CD14-positive monocyte (primary cell): ENCODE results near the gene IL3. TPM values are rescaled to one million over a fixed set of nuclear protein-coding genes. Genes with fewer than 3 reads are reported as not detected.

Experiments
- DNase-seq, 3 donors: peaks; one replicate each; pipeline ENCODE4 v3.0.0-alpha.2; 2011 to 2022
- H2AFZ ChIP-seq: 2 replicates; pipeline ENCODE4 v1.6.0; 2012; ENCODE audit warnings: mild to moderate bottlenecking, low read depth, low read length, inconsistent platforms; ENCODE audit not compliant: insufficient read depth, poor library complexity, severe bottlenecking
- H3K27ac ChIP-seq, 2 donors: 1 replicate in 1 of 2; 2 replicates in 1 of 2; pipeline ENCODE4 v1.5.1; 2012 to 2013; ENCODE audit warnings: low read length in 2 of 2, control low read depth in 1 of 2, inconsistent platforms in 1 of 2, low read depth in 1 of 2, mild to moderate bottlenecking in 1 of 2
- H3K27me3 ChIP-seq, 2 donors: one replicate each; pipeline versions ENCODE4 v1.6.0 to v1.6.1; 2011 to 2013; ENCODE audit warnings: low read length in 2 of 2; ENCODE audit not compliant: control insufficient read depth in 2 of 2, insufficient read depth in 2 of 2
- H3K36me3 ChIP-seq, 2 donors: replicated peaks in 1 of 2; 1 replicate in 1 of 2; 2 replicates in 1 of 2; pipeline versions ENCODE4 v1.5.1 to v1.6.1; 2012 to 2013; ENCODE audit warnings: low read length in 2 of 2, control low read depth in 1 of 2, inconsistent platforms in 1 of 2, mild to moderate bottlenecking in 1 of 2; ENCODE audit not compliant: insufficient read depth in 2 of 2, control insufficient read depth in 1 of 2
- H3K4me1 ChIP-seq, 2 donors: 1 replicate in 1 of 2; 2 replicates in 1 of 2; pipeline versions ENCODE4 v1.5.1 to v1.6.1; 2012 to 2013; ENCODE audit warnings: low read length in 2 of 2, control low read depth in 1 of 2, inconsistent platforms in 1 of 2, mild to moderate bottlenecking in 1 of 2, moderate library complexity in 1 of 2; ENCODE audit not compliant: insufficient read depth in 2 of 2, control insufficient read depth in 1 of 2
- H3K4me2 ChIP-seq: replicated peaks from 2 replicates; pipeline ENCODE3; 2012; ENCODE audit warnings: low read length, moderate library complexity, mild to moderate bottlenecking; ENCODE audit not compliant: poor library complexity, severe bottlenecking; ENCODE audit errors: extremely low read depth
- H3K4me3 ChIP-seq, 3 experiments: fragments of 200-600 bp in 1 of 3; sonication (generic) in 1 of 3; replicated peaks in 1 of 3; 1 replicate in 2 of 3; 2 replicates in 1 of 3; pipeline ENCODE4 v1.5.1; 2011 to 2013; ENCODE audit warnings: low read length in 3 of 3, mild to moderate bottlenecking in 3 of 3, control low read depth in 2 of 3, low read depth in 2 of 3, inconsistent platforms in 1 of 3, moderate library complexity in 1 of 3
- H3K79me2 ChIP-seq: 2 replicates; pipeline ENCODE4 v1.6.0; 2012; ENCODE audit warnings: mild to moderate bottlenecking, control low read depth, inconsistent platforms, low read length, moderate library complexity; ENCODE audit not compliant: insufficient read depth
- H3K9ac ChIP-seq: 2 replicates; pipeline ENCODE4 v1.6.0; 2017; ENCODE audit warnings: low read length, mild to moderate bottlenecking; ENCODE audit not compliant: insufficient read depth, poor library complexity, severe bottlenecking
- H3K9me3 ChIP-seq, 2 donors: replicated peaks in 1 of 2; 1 replicate in 1 of 2; 2 replicates in 1 of 2; pipeline versions ENCODE4 v1.5.1 to v1.6.1; 2012 to 2013; ENCODE audit warnings: low read length in 2 of 2, control low read depth in 1 of 2; ENCODE audit not compliant: control insufficient read depth in 1 of 2, insufficient read depth in 1 of 2
- H4K20me1 ChIP-seq: 2 replicates; pipeline ENCODE4 v1.6.0; 2012; ENCODE audit warnings: mild to moderate bottlenecking, low read length, control low read depth, moderate library complexity; ENCODE audit not compliant: insufficient read depth
- H3K27ac Mint-ChIP-seq, 7 donors: one replicate each; pipeline ENCODE4 v1.8.0; 2020; ENCODE audit warnings: mild to moderate bottlenecking in 7 of 7, mixed read lengths in 7 of 7, moderate library complexity in 6 of 7, inconsistent platforms in 2 of 7
- H3K27me3 Mint-ChIP-seq, 3 donors: one replicate each; pipeline ENCODE4 v1.8.0; 2021 to 2022; ENCODE audit warnings: low read depth in 3 of 3, mild to moderate bottlenecking in 3 of 3, mixed read lengths in 3 of 3, moderate library complexity in 3 of 3, inconsistent platforms in 1 of 3
- H3K36me3 Mint-ChIP-seq, 2 donors: one replicate each; pipeline ENCODE4 v1.8.0; 2020; ENCODE audit warnings: mixed read lengths in 2 of 2, inconsistent platforms in 1 of 2, mild to moderate bottlenecking in 1 of 2
- H3K4me1 Mint-ChIP-seq: one replicate; pipeline ENCODE4 v1.8.0; 2020; ENCODE audit warnings: mild to moderate bottlenecking, mixed read lengths
- H3K4me3 Mint-ChIP-seq, 2 donors: one replicate each; pipeline ENCODE4 v1.8.0; 2020; ENCODE audit warnings: mild to moderate bottlenecking in 2 of 2, mixed read lengths in 2 of 2, moderate library complexity in 1 of 2
- H3K9me3 Mint-ChIP-seq, 7 donors: one replicate each; pipeline ENCODE4 v1.8.0; 2020 to 2022; ENCODE audit warnings: mixed read lengths in 7 of 7, mild to moderate bottlenecking in 6 of 7, moderate library complexity in 6 of 7, inconsistent platforms in 2 of 7
- WGBS: methylation state at CpG from one replicate; pipeline ENCODE4 v1.1.5; 2013; ENCODE audit warnings: missing lambda C conversion rate; ENCODE audit not compliant: insufficient coverage; 5-methylcytosine and 5-hydroxymethylcytosine counted together
- intact Hi-C, 2 donors: fragments of 100-400 bp; cut with micrococcal nuclease; formaldehyde crosslinking; loops; one replicate each; pipeline versions ENCODE4 v1.15.0 to v1.15.1; 2023
- polyA plus RNA-seq, 3 donors: library from polyadenylated mRNA; depleted of rRNA in 1 of 3; unstranded in 2 of 3; stranded (reverse) in 1 of 3; fragments of 300-500 nt in 2 of 3; fragments of >200 nt in 1 of 3; fragmentation: Illumina TruSeq in 2 of 3; gene quantifications; 1 replicate in 2 of 3; 2 replicates in 1 of 3; pipeline ENCODE4 v1.2.3, GENCODE V29; 2012 to 2021
- TF ChIP-seq, protein P1 (sequence below): fragments of 200-600 bp; IDR thresholded peaks from one replicate; pipeline ENCODE4 v1.8.0; 2022; ENCODE audit warnings: antibody characterized with exemption, mild to moderate bottlenecking

Gene IL3
- polyA plus RNA-seq, 3 donors = not detected

DNA sequence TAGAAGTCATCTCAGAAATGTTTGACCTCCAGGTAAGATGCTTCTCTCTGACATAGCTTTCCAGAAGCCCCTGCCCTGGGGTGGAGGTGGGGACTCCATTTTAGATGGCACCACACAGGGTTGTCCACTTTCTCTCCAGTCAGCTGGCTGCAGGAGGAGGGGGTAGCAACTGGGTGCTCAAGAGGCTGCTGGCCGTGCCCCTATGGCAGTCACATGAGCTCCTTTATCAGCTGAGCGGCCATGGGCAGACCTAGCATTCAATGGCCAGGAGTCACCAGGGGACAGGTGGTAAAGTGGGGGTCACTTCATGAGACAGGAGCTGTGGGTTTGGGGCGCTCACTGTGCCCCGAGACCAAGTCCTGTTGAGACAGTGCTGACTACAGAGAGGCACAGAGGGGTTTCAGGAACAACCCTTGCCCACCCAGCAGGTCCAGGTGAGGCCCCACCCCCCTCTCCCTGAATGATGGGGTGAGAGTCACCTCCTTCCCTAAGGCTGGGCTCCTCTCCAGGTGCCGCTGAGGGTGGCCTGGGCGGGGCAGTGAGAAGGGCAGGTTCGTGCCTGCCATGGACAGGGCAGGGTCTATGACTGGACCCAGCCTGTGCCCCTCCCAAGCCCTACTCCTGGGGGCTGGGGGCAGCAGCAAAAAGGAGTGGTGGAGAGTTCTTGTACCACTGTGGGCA lies 13.8 kb downstream of the IL3 start:
- no CpG with 5 or more reads among the region's 7 CpGs for WGBS
- peaks cover 10 to 19% of the 10 kb centered on the region in 2 donors for H3K4me1 ChIP-seq
- intact Hi-C loops = no loop called here

DNA sequence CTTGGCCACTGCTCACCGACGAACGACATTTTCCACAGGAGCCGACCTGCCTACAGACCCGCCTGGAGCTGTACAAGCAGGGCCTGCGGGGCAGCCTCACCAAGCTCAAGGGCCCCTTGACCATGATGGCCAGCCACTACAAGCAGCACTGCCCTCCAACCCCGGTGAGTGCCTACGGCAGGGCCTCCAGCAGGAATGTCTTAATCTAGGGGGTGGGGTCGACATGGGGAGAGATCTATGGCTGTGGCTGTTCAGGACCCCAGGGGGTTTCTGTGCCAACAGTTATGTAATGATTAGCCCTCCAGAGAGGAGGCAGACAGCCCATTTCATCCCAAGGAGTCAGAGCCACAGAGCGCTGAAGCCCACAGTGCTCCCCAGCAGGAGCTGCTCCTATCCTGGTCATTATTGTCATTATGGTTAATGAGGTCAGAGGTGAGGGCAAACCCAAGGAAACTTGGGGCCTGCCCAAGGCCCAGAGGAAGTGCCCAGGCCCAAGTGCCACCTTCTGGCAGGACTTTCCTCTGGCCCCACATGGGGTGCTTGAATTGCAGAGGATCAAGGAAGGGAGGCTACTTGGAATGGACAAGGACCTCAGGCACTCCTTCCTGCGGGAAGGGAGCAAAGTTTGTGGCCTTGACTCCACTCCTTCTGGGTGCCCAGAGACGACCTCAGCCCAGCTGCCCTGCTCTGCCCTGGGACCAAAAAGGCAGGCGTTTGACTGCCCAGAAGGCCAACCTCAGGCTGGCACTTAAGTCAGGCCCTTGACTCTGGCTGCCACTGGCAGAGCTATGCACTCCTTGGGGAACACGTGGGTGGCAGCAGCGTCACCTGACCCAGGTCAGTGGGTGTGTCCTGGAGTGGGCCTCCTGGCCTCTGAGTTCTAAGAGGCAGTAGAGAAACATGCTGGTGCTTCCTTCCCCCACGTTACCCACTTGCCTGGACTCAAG lies 14.6 kb downstream of the IL3 start:
- no peak overlapping the region for H3K9ac ChIP-seq
- H4K20me1 ChIP-seq = no peaks in the 10 kb centered on the region
- DNase-seq = no peak
- Mint-ChIP-seq H3K27ac (no peak overlapping the region), H3K4me1 (peaks cover 16% of the 10 kb centered on the region), H3K4me3 (no peak overlapping the region), H3K36me3 (peaks cover 0 to 4% of the 10 kb centered on the region in 2 donors), H3K27me3 (peaks cover 30 to 52% (median 30%) of the 10 kb centered on the region in 3 donors), H3K9me3 (peaks cover 0 to 3% (median 0%) of the 10 kb centered on the region in 7 donors)
- TF ChIP-seq, protein P1, sequence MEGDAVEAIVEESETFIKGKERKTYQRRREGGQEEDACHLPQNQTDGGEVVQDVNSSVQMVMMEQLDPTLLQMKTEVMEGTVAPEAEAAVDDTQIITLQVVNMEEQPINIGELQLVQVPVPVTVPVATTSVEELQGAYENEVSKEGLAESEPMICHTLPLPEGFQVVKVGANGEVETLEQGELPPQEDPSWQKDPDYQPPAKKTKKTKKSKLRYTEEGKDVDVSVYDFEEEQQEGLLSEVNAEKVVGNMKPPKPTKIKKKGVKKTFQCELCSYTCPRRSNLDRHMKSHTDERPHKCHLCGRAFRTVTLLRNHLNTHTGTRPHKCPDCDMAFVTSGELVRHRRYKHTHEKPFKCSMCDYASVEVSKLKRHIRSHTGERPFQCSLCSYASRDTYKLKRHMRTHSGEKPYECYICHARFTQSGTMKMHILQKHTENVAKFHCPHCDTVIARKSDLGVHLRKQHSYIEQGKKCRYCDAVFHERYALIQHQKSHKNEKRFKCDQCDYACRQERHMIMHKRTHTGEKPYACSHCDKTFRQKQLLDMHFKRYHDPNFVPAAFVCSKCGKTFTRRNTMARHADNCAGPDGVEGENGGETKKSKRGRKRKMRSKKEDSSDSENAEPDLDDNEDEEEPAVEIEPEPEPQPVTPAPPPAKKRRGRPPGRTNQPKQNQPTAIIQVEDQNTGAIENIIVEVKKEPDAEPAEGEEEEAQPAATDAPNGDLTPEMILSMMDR = no peak
- no peak overlapping the region for H3K4me3 ChIP-seq
- no peak overlapping the region for H3K4me2 ChIP-seq
- no peak overlapping the region for H2AFZ ChIP-seq
- peaks cover 2 to 11% of the 10 kb centered on the region in 2 donors for H3K4me1 ChIP-seq
- H3K79me2 ChIP-seq = no peaks in the 10 kb centered on the region
- WGBS = 92% methylated on average over 10 of the region's 16 CpGs
- peaks cover 12 to 22% of the 10 kb centered on the region in 2 donors for H3K27me3 ChIP-seq
- no peaks in the 10 kb centered on the region for H3K9me3 ChIP-seq
- H3K36me3 ChIP-seq = no peaks in the 10 kb centered on the region
- intact Hi-C loops = no loop called here
- H3K27ac ChIP-seq = no peak overlapping the region

More for the DNA sequence above, 13.8 kb downstream of the IL3 start:
- Histone ChIP-seq H3K79me2 (no peaks in the 10 kb centered on the region), H4K20me1 (no peaks in the 10 kb centered on the region), H3K27ac (no peak overlapping the region), H3K4me2 (no peak overlapping the region), H3K9ac (no peak overlapping the region), H3K4me3 (no peak overlapping the region), H2AFZ (no peak overlapping the region), H3K36me3 (no peaks in the 10 kb centered on the region), H3K9me3 (no peaks in the 10 kb centered on the region), H3K27me3 (peaks cover 12 to 30% of the 10 kb centered on the region in 2 donors)
- peaks cover 36 to 58% (median 38%) of the 10 kb centered on the region in 3 donors for H3K27me3 Mint-ChIP-seq
- peaks cover 24% of the 10 kb centered on the region for H3K4me1 Mint-ChIP-seq
- peaks cover 0 to 5% (median 0%) of the 10 kb centered on the region in 7 donors for H3K9me3 Mint-ChIP-seq
- TF ChIP-seq, protein P1 = no peak
- no peak overlapping the region for H3K4me3 Mint-ChIP-seq
- no peak for DNase-seq
- no peak overlapping the region for H3K27ac Mint-ChIP-seq
- H3K36me3 Mint-ChIP-seq = peaks cover 0 to 4% of the 10 kb centered on the region in 2 donors
